GM06990 (cell line): Measurements from ENCODE around the gene CEP57L1.

Experiments
- DNase-seq: peaks from one replicate; pipeline ENCODE4 v3.0.0-alpha.2; 2011; ENCODE audit not compliant: insufficient read length; ENCODE audit errors: extremely low read depth
- H3K27me3 ChIP-seq: replicated peaks from 2 replicates; pipeline ENCODE4 v1.6.0; 2011; ENCODE audit warnings: low read length; ENCODE audit not compliant: control insufficient read depth, insufficient read depth
- H3K36me3 ChIP-seq: 2 replicates; pipeline ENCODE4 v1.5.1; 2011; ENCODE audit warnings: low read length; ENCODE audit not compliant: control insufficient read depth, insufficient read depth
- H3K4me3 ChIP-seq: replicated peaks from 2 replicates; pipeline ENCODE4 v1.5.1; 2011; ENCODE audit warnings: low read depth, mild to moderate bottlenecking, control low read depth, low read length
- TF ChIP-seq, protein P1 (sequence below): IDR thresholded peaks from 2 replicates; pipeline ENCODE4 v1.5.1; 2011; ENCODE audit warnings: low read length, control low read depth, mild to moderate bottlenecking, inconsistent platforms; ENCODE audit not compliant: insufficient read depth, poor library complexity, severe bottlenecking

CEP57L1 gene

DNA sequence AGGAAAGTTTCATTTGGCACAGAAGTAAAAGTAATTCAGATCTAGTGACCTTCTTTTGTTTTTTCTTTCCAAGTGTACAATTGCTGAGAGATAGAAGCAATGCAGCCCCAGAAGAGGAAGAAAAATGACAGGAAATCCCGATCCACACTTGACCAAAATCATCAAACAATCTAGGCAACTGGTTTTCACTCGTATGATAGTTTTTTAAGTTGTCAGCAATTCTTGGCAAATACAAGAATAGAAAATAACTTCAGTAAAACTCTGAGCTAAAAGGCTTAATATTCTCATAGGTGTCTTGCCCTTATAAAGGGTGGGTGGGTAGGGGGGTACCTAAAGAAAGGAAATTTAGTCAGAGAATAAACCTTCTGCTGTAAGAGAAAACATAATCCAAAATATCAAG lies 36.7 kb upstream of the CEP57L1 start:
- TF ChIP-seq, protein P1, sequence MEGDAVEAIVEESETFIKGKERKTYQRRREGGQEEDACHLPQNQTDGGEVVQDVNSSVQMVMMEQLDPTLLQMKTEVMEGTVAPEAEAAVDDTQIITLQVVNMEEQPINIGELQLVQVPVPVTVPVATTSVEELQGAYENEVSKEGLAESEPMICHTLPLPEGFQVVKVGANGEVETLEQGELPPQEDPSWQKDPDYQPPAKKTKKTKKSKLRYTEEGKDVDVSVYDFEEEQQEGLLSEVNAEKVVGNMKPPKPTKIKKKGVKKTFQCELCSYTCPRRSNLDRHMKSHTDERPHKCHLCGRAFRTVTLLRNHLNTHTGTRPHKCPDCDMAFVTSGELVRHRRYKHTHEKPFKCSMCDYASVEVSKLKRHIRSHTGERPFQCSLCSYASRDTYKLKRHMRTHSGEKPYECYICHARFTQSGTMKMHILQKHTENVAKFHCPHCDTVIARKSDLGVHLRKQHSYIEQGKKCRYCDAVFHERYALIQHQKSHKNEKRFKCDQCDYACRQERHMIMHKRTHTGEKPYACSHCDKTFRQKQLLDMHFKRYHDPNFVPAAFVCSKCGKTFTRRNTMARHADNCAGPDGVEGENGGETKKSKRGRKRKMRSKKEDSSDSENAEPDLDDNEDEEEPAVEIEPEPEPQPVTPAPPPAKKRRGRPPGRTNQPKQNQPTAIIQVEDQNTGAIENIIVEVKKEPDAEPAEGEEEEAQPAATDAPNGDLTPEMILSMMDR, result no peak
- DNase-seq, result no peak
- no peaks in the 10 kb centered on the region for H3K36me3 ChIP-seq
- H3K27me3 ChIP-seq, result no peaks in the 10 kb centered on the region; the same call in 1 of the 2 replicates
- no peak overlapping the region for H3K4me3 ChIP-seq

GRCh38 chr6:109059153-109059552 lies 36.2 kb upstream of the CEP57L1 start:
- no peaks in the 10 kb centered on the region; the same call in 1 of the 2 replicates for H3K27me3 ChIP-seq
- no peak for DNase-seq
- TF ChIP-seq, protein P1, result no peak
- H3K36me3 ChIP-seq, result no peaks in the 10 kb centered on the region
- H3K4me3 ChIP-seq, result no peak overlapping the region

GRCh38 chr6:109059571-109060021 lies 35.7 kb upstream of the CEP57L1 start:
- TF ChIP-seq, protein P1, result no peak
- no peak for DNase-seq
- Histone ChIP-seq H3K4me3 (no peak overlapping the region), H3K27me3 (no peaks in the 10 kb centered on the region; the same call in 1 of the 2 replicates), H3K36me3 (no peaks in the 10 kb centered on the region)

DNA sequence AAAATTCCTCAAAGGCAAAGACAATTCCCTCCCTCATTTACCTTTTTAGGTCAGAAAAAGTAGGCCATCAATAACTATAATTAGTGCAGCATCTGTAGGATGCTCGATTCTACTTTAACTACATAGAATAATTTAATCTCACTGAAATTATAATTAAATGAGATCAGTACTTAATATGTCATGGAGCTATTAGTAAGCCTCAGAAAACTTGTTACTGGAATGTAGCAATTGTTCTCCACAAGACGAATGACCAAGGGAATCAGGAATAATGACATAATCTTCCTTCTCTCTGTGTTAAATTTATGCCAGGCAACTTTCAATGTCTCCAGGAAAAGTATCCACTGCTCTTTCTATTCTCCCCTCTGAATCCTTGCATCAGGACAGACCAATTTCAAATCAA lies 34.7 kb upstream of the CEP57L1 start:
- no peaks in the 10 kb centered on the region; the same call in 1 of the 2 replicates for H3K27me3 ChIP-seq
- H3K36me3 ChIP-seq, result no peaks in the 10 kb centered on the region
- no peak for DNase-seq
- H3K4me3 ChIP-seq, result no peak overlapping the region
- TF ChIP-seq, protein P1, result no peak

DNA sequence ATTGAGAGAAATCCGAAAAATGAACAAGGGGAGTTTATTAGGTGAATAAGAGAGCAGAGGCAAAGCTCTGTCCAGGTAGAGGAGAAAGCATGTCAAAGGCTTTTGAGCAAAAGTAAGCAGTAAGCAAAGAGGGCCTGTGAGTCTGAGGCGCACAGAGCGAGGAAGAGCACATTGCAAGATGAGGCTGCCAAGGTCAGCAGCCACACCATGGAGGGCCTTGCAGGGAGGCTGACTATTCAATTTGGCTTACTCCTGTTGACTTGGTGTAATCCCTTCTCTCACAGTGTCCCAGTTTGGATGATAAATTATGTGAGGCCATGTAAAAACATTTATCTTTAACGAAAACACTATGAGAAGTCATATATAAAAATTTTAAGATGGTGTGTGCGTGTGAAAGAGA lies 33.1 kb upstream of the CEP57L1 start:
- no peak overlapping the region for H3K4me3 ChIP-seq
- H3K36me3 ChIP-seq, result no peaks in the 10 kb centered on the region
- DNase-seq, result no peak
- H3K27me3 ChIP-seq, result no peaks in the 10 kb centered on the region; the same call in 1 of the 2 replicates
- TF ChIP-seq, protein P1, result no peak
